Ishikawa (cell line): ENCODE results near the gene OR2T12.

Experiments
- CEBPB ChIP-seq: IDR thresholded peaks from 2 replicates; pipeline ENCODE4 v1.6.1; 2012
- CREB1 ChIP-seq: IDR thresholded peaks from 2 replicates; pipeline ENCODE4 v1.6.1; 2012; ENCODE audit warnings: low read depth
- EGR1 ChIP-seq: IDR thresholded peaks from 2 replicates; pipeline ENCODE4 v1.6.1; 2012
- EP300 ChIP-seq: IDR thresholded peaks from 2 replicates; pipeline ENCODE4 v1.6.1; 2012; ENCODE audit warnings: borderline replicate concordance
- FOXM1 ChIP-seq: IDR thresholded peaks from 2 replicates; pipeline ENCODE4 v1.6.1; 2012; ENCODE audit warnings: low read depth, borderline replicate concordance
- NFIC ChIP-seq: IDR thresholded peaks from 2 replicates; pipeline ENCODE4 v1.6.1; 2012
- RAD21 ChIP-seq: IDR thresholded peaks from 2 replicates; pipeline ENCODE4 v1.6.1; 2012; ENCODE audit warnings: low read depth
- TAF1 ChIP-seq: IDR thresholded peaks from 2 replicates; pipeline ENCODE4 v1.6.1; 2012; ENCODE audit warnings: low read depth, mild to moderate bottlenecking
- TCF12 ChIP-seq: IDR thresholded peaks from 2 replicates; pipeline ENCODE4 v1.6.1; 2012; ENCODE audit warnings: low read depth
- TEAD4 ChIP-seq: IDR thresholded peaks from 2 replicates; pipeline ENCODE4 v1.6.1; 2012
- YY1 ChIP-seq: IDR thresholded peaks from 2 replicates; pipeline ENCODE4 v1.6.1; 2012; ENCODE audit warnings: low read depth
- ZBTB7A ChIP-seq: IDR thresholded peaks from 2 replicates; pipeline ENCODE4 v1.6.1; 2012; ENCODE audit warnings: low read depth
- TF ChIP-seq, protein P1 (sequence below): IDR thresholded peaks from 2 replicates; pipeline ENCODE4 v1.6.1; 2012
- TF ChIP-seq, protein P2 (sequence below): IDR thresholded peaks from 2 replicates; pipeline ENCODE4 v1.6.1; 2012
- TF ChIP-seq, protein P3 (sequence below): IDR thresholded peaks from 2 replicates; pipeline ENCODE4 v1.6.1; 2012; ENCODE audit warnings: low read depth, mild to moderate bottlenecking

Gene OR2T12, protein sequence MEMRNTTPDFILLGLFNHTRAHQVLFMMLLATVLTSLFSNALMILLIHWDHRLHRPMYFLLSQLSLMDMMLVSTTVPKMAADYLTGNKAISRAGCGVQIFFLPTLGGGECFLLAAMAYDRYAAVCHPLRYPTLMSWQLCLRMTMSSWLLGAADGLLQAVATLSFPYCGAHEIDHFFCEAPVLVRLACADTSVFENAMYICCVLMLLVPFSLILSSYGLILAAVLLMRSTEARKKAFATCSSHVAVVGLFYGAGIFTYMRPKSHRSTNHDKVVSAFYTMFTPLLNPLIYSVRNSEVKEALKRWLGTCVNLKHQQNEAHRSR

DNA sequence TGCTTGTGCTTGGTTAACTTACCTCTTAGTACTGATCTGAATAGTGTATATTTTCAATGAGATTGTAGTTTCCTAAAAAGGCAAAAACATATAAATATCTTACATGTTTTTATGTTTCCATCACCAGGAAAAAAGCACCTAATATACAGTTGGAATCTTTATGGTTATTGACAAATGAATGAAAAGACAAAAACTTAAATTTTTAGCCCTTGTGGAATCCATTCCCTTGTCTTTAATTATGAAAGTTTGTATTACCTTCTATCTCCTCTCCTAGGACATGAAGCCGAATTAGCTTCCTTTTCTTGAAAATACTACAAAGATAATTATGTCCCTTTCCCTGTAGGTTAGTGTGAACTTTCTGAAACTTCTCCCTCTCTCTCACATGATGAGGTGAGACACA lies at the start of gene OR2T12:
Gene OR2T12 (minus strand): TSS at position 101 of the 400 bp plus-strand sequence. CDS start 7,846 bp downstream, outside the sequence.
- TF ChIP-seq, protein P1, sequence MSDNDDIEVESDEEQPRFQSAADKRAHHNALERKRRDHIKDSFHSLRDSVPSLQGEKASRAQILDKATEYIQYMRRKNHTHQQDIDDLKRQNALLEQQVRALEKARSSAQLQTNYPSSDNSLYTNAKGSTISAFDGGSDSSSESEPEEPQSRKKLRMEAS, result no peak
- TF ChIP-seq ZBTB7A, result no peak
- TF ChIP-seq CEBPB, result no peak
- TF ChIP-seq NFIC, result no peak
- no peak for TF ChIP-seq TCF12
- TF ChIP-seq TAF1, result no peak
- no peak for TF ChIP-seq YY1
- no peak for TF ChIP-seq CREB1

GRCh38 chr1:248348475-248348874 lies 45.3 kb upstream of the OR2T12 start, which contains the start of gene OR14C36:
Gene OR14C36, plus strand, starts transcription at chr1:248348775. Its CDS starts 0 bp downstream, at chr1:248348775.
- no peak for TF ChIP-seq EGR1
- TF ChIP-seq, protein P2, sequence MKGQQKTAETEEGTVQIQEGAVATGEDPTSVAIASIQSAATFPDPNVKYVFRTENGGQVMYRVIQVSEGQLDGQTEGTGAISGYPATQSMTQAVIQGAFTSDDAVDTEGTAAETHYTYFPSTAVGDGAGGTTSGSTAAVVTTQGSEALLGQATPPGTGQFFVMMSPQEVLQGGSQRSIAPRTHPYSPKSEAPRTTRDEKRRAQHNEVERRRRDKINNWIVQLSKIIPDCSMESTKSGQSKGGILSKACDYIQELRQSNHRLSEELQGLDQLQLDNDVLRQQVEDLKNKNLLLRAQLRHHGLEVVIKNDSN, result no peak
- TF ChIP-seq TAF1, result no peak
- no peak for TF ChIP-seq NFIC

DNA sequence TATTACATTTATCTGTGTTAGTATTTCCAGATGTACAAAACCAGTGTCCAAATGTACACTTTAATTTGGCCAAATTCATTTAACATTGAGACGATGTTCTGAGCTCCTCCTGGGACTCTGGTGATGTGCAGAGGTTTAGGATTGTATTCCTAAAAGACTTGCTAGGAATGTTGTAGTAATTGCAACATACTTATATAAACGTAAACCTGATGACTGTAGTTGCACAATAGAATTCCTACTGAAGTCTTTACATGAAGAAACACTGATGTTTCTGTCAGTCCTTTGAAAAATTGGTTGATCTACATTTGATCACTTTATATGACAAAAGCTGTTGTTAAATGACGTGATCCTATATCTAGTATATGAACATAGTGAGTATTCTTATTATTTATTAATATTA lies 40.2 kb upstream of the OR2T12 start:
- TF ChIP-seq RAD21 (no peak), EGR1 (no peak), CEBPB (no peak), NFIC (no peak), YY1 (no peak)

DNA sequence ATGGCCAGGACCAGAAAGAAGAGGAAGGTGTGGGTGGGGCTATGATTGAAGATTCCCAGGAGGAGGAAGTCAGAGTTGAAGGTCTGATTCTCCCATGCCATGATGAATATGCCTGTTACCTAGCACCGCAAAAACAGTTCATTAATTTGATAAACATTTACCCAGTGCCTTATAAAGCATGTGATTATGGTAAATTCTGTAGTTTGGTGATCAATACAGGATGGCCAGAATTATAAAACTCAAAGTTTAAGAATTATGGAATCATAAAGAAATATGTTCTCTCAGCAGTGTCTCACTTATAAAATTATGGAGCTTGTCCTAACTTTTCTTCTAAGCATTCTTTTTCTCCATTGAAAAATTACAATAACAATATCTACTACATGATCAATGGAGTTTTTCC lies 21.2 kb upstream of the OR2T12 start, which contains the start of gene OR2M7:
Gene OR2M7 (minus strand): TSS at position 101 of the 400 bp plus-strand sequence. CDS start 0 bp downstream, at position 101.
- TF ChIP-seq YY1, result no peak
- TF ChIP-seq EP300, result no peak
- no peak for TF ChIP-seq TAF1
- TF ChIP-seq RAD21, result no peak
- no peak for TF ChIP-seq ZBTB7A

- TF ChIP-seq ZBTB7A, result no peak
These were observed 13.6 kb upstream of the OR2T12 start for GRCh38 chr1:248316796-248317195.

- no peak for TF ChIP-seq ZBTB7A
- TF ChIP-seq FOXM1, result no peak
- TF ChIP-seq, protein P3, sequence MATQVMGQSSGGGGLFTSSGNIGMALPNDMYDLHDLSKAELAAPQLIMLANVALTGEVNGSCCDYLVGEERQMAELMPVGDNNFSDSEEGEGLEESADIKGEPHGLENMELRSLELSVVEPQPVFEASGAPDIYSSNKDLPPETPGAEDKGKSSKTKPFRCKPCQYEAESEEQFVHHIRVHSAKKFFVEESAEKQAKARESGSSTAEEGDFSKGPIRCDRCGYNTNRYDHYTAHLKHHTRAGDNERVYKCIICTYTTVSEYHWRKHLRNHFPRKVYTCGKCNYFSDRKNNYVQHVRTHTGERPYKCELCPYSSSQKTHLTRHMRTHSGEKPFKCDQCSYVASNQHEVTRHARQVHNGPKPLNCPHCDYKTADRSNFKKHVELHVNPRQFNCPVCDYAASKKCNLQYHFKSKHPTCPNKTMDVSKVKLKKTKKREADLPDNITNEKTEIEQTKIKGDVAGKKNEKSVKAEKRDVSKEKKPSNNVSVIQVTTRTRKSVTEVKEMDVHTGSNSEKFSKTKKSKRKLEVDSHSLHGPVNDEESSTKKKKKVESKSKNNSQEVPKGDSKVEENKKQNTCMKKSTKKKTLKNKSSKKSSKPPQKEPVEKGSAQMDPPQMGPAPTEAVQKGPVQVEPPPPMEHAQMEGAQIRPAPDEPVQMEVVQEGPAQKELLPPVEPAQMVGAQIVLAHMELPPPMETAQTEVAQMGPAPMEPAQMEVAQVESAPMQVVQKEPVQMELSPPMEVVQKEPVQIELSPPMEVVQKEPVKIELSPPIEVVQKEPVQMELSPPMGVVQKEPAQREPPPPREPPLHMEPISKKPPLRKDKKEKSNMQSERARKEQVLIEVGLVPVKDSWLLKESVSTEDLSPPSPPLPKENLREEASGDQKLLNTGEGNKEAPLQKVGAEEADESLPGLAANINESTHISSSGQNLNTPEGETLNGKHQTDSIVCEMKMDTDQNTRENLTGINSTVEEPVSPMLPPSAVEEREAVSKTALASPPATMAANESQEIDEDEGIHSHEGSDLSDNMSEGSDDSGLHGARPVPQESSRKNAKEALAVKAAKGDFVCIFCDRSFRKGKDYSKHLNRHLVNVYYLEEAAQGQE, result no peak
- no peak for TF ChIP-seq CREB1
- TF ChIP-seq EGR1, result no peak
These were observed 2.9 kb upstream of the OR2T12 start for GRCh38 chr1:248306103-248306502.

DNA sequence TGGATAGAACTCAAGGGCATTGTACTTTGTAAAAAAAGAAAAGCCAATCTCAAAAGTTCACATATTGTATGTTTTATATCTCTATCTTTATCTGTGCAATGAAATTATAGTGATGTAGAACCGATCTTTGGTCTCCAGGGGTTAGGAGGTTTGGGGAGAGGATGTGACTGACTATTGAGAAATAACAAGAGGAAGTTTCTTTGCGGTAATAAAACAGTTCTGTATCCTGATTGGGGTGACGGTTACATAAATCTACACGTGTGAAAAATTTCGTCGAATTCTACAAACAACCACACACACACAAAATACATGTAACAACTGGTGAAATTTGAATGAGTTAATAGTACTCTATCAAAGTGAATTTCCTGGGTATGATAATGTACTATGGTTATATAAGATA lies 14.8 kb downstream of the OR2T12 start:
- TF ChIP-seq EGR1, result no peak
- TF ChIP-seq TAF1, result no peak
- TF ChIP-seq FOXM1, result no peak
- no peak for TF ChIP-seq RAD21
- TF ChIP-seq, protein P1, result no peak
- TF ChIP-seq, protein P2, result no peak

GRCh38 chr1:248277876-248278275 lies 25.3 kb downstream of the OR2T12 start, which contains the start of gene OR2T33:
Gene OR2T33, minus strand, starts transcription at chr1:248277976. Its CDS starts 4,162 bp downstream, at chr1:248273814.
- no peak for TF ChIP-seq YY1
- TF ChIP-seq TEAD4, result no peak
- no peak for TF ChIP-seq TCF12
- TF ChIP-seq TAF1, result no peak
- TF ChIP-seq FOXM1, result no peak
- TF ChIP-seq EP300, result no peak
- TF ChIP-seq EGR1, result no peak
- no peak for TF ChIP-seq ZBTB7A

DNA sequence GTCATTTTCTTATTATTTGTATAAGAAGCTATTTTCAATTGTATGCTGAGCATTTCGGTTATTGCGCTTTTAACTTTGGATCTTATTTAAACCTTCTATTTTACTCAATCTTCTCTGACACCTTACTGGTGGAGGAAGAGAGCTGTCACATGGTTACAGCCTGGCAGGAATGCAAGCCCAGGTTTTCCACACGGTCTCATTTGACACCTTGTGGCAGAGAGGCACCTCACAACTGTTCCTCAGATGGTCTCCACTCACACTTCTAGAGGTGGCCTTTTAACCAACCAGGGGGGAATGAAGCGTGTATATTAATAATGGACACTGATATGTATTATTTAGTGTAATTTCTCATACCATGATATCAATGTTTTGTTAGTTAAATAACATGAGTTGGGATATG lies 35.0 kb downstream of the OR2T12 start:
- no peak for TF ChIP-seq TEAD4
- no peak for TF ChIP-seq EP300
- TF ChIP-seq, protein P1, result no peak
- TF ChIP-seq YY1, result no peak
- no peak for TF ChIP-seq TCF12
